Measurements from ENCODE around the gene MED26.

MED26 gene

DNA sequence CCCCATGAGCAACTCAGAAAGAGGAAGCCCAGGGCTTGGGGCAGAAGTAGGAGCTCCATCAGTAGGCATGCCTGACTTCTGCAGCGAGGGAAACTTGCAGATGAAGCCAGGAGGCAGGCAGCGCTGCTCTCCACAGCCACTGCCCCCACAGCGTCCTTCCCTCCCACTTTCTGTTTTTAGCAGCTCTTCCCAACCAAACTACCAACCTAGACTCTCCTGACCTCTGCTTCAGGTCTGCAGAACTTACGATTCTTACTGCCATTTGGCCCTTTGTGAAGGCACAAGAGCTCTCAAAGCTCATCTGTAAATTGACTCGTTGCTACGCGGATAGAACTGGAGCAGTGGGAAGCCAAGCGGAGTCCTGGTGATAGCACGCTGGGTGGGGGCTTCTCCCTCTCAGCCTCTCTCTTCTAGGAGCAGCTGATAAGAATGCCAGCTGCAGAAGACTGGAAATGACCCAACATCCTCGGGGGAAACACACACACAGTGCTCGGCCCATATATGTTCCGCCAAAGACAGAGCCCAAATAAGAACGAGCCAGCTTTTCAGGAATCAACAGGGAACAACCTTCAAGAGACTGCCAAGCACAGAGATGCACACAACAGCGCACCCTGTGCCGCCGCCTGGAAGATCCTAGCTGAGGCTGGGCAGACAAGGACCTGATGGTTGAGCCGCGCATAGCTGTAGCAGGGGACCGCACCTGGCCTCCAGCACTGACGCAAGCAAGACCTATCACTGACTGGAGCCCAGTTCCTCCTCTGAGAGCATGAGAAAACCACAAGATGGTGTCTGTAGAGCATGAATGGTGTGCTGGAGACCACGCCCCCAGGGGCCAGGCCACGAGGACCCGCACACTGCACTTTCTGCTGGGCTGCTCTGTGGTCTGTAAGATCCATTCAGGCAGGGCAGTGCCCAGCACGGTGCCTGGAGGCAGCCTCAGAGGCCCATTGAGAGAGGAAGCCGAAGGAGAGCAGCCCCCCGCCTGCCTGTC lies 39.9 kb downstream of the MED26 start:
- peak; percentile 77 for DNase-seq

GRCh38 chr19:16586991-16587832 lies 40.8 kb downstream of the MED26 start:
- DNase-seq: peak; percentile 82

GRCh38 chr19:16586477-16586871 lies 41.5 kb downstream of the MED26 start:
- no peak for DNase-seq

DNA sequence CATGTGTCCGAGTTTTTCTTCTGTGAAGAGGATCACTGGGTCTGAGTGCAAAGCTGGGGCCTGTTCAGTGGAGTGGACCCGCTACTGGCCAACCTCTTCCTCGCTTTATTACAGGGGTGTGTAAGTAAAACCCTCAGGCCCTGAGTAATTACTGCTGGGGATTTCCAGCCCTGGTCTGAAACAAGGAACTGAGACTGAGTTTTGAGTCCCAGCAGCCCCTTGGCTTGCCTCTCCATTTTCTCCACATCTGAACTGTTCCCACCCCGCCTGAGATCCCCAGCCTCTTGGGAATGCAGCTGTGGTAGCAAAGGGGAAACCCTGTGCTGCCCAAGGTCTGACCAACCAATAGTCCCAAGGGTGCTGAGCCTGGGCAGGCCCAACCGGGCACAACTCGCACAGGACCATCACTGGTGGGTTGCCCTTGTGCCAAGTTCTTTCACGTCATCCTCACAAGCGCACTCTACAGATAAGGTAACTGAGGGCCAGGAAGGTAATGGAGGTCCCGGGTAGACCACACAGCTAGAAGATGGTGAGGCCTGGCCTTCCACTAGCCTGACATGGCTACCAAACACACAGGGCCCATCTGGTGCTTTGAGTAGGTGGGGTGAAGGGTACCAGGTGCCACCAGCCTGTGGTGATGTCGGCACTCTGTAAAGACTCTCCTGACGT lies 42.1 kb downstream of the MED26 start:
- peak; percentile 72 for DNase-seq

GRCh38 chr19:16585094-16585801 lies 42.8 kb downstream of the MED26 start:
- peak; percentile 64 for DNase-seq

DNA sequence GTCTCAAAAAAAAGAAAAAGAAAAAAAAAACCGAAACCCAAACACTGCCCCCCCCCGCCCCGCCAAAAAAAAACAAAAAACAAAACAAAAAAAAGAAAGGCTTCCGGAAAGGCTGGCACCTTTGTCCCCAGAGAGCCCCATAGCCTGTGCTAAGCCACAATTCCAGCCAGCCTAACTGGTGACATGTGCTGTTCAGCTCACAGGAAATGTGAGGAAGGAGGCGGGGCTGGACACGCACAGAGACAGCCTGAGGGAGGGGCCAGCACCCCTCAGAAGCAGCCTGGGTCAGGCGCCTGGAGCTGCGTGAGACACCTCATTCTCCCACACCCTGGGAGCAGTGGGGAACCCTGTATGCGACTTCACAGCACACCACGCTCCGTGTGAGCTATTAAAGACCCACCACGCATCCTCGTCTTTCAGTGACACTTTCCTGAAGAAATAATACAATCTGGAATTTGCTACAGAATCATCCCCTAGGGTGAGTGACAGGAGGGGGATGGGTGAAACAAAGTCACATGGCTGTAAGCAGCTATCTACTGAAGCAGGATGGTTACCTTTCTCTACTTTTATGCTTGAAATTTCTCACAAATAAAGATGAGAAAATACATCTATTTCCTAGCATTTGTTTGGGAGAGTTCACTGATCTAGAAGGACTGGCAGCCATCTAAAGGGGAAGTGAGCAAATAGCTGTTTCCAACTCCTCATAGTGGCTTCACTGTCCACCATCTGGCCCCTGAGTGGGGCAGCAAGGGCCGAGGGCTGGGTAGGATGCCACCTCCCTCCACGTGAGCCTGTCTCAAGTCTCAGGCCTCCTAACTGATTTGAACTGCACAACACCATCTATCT lies 43.5 kb downstream of the MED26 start:
- DNase-seq: peak; percentile 90

DNA sequence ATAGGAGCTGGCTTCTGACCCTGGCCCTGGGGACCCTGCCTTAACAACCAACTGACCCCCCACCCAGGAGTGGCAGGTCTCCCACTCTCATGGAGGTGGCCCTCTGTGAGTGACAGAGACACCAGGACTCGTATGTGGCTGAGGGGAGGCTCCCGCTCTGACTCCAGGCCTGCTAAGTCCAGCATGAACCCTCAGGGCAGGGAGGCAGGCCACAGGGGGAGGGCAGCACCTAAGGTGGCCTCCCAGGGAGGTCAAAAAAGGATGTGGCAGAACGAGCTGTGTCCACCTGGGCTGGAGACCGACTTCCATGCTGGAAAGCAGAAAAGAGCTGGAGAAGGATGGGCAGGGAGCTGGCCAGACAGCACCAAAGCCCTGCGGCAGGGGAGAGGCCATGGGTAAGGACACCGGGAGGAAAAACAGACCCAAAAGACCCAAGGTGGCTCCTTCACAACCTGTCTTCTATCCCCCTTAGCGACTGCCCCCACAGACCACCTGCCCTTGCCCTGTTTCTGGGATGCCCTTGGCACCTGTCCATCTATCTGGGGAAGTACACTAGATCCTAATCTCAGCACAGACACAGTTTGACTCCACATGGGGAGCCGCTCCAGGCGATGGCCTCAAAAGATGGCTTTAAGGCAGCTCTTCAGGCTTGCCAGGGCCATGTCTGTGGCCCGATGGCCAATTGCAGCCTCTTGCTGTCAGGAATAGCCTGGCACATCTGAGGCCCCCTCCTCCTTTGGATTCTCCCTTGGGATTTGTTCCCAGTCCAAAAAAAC lies 45.3 kb downstream of the MED26 start:
- no peak for DNase-seq

- no peak for DNase-seq
These were observed 46.0 kb downstream of the MED26 start for GRCh38 chr19:16581971-16582343.

DNA sequence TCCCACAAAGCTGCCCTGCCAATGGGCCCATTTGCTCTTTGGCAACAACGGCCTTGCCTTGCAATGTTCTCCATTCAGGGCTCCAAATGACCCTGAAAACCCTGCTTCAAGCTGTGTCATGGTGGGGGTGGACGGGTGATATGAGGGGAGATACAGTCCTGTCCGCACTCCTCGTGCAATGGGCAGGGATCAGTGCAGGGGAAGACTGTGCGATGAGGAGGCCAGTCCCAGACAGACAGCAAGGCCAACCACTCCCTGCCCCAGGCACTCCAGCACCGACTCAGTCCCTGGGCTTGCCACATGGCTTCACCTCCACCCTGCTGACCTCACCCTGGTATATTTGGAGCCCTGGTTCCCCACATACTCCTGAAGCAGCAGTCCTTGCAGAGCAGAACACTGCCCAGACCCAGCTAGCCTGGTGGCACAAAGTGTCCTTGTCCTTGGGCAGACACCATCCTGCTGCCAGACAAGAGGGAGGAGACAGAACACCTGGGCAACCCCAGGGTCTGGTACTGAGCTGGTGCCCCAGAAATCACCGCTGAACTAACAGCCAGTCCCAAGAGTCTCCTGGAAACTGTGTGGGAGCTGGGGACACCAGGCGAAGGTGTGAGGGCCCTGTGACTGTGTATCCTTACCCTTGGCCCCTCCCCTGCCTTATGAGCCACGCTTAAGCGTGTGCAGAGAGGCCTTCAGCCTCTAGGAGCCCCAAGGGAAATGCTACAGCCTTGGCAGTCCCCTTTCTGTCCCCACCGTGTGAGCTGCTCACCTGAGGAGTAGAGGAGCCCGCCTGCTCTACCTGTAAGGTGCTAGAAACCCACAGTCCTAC lies 46.6 kb downstream of the MED26 start:
- DNase-seq: no peak

DNA sequence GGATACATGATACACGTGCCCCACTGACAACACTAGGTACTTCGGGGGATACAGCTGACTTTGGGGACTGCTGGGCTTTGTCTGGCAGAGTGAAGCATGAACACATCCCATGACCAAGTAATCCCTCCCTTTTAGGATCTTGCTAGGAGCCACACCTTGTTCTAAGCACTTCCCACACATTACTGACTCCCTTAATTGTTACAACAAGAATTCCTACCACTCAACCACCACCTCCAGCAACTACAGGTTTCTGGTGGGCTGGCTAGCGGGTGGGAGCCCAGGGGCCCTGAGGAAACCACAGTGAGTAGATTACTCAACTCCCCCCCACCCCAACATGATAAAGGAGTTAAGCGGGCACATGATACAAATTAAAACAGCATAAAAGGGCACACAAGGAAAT lies 48.6 kb downstream of the MED26 start:
- no peak for DNase-seq

- no peak for DNase-seq
These were observed 50.4 kb downstream of the MED26 start for GRCh38 chr19:16577531-16577985.

- no peak for DNase-seq
These were observed 51.1 kb downstream of the MED26 start for GRCh38 chr19:16576690-16577530.

DNA sequence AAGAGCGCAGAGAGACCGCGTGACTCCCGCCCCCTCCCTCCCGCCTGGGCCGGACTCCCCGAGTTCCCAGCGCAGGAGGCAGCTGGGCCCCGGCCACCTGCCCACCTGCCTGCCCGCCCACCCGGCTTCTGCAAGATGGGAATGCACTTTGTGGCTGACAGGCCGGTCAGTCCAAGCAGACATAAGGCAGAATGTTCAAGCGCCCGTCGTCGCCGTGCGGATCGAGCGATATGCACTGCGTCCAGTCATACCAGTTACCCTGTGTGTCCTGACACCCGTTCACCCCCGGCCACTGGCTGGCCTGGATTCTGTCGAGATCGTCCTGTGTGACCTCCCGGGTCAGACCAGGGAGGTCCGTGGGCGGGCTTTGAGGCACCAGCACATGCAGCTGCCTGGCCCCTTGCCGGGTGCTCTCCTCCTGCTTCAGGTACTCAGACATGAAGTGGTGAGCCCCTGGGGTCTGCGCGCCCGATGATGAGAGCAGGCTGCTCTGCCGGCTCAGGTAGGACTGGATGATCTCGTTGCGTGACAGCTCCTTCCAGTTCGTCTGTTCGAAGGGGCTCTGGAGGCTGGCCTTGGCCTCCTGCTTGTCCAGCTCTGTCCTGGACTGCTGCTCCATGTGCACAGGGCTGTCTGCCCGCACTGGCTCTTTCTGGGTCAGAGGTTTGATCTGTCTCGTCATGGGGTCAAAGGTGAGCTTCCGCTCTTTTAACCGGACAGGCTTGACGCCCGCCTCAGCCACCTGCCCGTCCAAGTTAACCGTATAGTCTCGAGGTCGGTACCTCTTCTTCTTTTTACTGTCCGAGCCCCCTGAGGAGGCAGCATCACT lies 51.9 kb downstream of the MED26 start:
- DNase-seq: no peak

DNA sequence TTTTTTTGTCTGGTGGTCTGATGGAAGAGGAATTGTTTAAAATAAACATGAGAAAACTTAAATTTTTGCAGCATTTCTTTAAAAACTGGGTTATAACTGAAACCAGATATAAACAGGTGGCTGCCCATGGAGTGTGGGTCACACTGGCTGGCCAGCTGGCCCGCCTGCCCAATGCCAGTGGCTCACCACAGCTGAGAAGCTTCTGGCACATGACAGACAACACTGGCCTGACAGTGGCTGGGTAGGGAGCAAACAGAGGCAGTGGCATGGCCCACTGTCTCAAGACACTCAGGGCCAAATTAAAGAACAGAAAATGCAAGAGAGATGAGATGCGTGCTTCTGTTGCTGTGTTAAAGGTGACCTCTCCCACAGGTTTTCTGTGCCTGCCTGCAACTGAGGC lies 52.7 kb downstream of the MED26 start:
- DNase-seq: no peak

- DNase-seq: no peak
These were observed 54.1 kb downstream of the MED26 start for GRCh38 chr19:16573925-16574324.

DNA sequence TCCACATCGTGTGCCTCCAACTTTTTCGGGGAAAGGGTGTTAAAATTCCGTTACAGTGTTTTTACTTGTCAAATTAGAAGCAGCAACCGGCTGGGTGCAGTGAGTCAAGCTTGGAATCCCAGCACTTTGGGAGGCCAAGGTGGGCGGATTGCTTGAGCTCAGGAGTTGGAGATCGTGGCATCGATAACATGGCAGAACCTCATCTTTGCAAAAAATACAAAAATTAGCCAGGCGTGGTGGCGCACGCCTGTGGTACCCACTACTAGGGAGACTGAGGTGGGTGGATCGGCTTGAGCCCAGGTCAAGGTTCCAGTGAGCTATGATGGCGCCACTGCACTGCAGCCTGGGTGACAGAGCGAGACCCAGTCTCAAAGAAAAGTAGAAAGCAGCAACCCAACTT lies 54.7 kb downstream of the MED26 start:
- DNase-seq: no peak

DNA sequence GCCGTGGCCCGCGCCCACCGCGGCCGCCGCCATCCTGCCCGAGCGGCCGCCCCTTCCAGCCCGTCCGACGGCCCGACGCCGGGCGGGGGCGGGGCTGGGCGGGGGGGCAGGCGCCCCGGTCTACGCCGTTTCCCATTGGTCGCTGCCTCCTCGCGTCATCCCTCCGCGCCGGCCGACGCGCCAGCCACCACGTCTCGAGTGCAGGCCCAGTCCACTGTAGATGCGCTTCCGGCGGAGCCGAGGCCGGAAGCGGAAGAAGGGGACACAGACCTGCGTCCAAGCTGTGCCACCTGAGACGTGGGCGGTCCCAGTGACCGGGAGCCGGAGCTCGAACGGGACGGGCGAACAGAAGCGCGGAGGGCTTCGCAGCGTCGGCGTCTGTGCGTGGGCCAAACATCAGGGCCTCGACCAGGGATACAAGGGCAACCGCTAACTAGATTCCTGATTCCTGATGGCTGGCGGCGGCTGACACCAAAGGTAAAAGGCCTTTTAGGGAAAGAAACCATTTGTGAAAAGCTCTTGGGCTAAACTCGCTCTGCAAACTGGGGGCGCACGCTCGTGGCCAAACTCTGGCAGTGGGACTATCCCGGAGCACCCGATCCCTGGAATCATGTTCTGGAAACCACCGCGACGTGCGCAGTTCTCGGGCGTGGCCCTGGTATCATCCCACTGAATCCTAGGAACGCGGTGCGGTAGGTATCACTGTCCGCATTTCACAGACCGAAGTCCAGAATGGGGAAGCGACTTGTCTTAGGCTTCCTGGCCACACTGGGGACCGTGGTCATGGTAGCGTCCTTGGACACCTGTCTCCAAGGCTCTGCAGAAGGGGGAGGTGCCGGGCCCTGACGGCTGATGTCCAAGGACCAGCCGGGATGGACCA lies 55.4 kb downstream of the MED26 start, which contains the start of gene SLC35E1:
Gene SLC35E1, minus strand, starts transcription at position 84 of the 880 bp plus-strand sequence. Its CDS starts 51 bp downstream, at position 33.
- peak; percentile 95 for DNase-seq
